NCI-H524 treated with DMSO at 0.1 percent for 48 hours (cell line): ENCODE data around the gene ARHGAP31.

Experiments
- DNase-seq: peaks from one replicate; lab custom pipeline; 2025; lab: John Stamatoyannopoulos, UW

Gene ARHGAP31

GRCh38 chr3:119443179-119443578 is 149.0 kb downstream of the ARHGAP31 start:
- no peak for DNase-seq

- no peak for DNase-seq
These were observed 150.4 kb downstream of the ARHGAP31 start for GRCh38 chr3:119444590-119444989.

DNA sequence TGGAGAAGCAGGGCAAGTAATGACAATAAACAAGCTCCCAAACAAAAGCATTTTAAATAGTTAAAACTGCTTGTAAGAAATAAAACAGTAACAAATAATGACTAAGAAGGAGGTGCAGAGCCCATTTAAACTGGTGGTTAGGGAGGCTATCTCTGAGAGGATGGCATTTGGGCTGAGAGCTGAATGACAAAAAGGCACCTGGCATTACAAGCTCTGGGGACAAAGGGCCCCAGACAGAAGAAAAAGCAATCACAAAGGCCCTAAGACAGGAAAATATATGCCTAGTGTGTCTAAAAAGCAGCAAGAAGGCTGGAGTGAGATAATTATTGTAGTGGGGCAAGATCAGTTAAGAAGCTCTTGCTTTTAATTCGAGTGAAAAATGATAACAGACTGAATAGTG is 159.6 kb downstream of the ARHGAP31 start:
- DNase-seq: no peak

DNA sequence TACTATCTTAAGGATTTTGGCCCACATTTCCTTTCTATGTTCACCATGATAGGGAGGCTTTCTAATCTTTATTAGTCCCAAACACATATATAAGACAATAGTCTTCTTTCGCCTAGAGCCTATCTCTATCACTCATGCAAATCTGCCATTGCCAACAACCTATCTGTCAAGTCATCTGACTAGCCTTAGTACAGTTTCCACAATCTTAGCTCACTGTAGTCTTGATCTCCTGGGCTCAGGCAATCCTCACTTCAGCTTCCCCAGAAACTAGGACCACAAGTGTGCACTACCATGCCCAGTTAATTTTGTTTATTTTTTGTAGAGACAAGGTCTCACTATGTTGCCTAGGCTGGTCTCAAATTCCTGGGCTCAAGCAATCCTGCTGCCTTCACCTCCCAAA is 162.3 kb downstream of the ARHGAP31 start:
- DNase-seq: no peak

- no peak for DNase-seq
These were observed 163.1 kb downstream of the ARHGAP31 start for GRCh38 chr3:119457246-119457645.

DNA sequence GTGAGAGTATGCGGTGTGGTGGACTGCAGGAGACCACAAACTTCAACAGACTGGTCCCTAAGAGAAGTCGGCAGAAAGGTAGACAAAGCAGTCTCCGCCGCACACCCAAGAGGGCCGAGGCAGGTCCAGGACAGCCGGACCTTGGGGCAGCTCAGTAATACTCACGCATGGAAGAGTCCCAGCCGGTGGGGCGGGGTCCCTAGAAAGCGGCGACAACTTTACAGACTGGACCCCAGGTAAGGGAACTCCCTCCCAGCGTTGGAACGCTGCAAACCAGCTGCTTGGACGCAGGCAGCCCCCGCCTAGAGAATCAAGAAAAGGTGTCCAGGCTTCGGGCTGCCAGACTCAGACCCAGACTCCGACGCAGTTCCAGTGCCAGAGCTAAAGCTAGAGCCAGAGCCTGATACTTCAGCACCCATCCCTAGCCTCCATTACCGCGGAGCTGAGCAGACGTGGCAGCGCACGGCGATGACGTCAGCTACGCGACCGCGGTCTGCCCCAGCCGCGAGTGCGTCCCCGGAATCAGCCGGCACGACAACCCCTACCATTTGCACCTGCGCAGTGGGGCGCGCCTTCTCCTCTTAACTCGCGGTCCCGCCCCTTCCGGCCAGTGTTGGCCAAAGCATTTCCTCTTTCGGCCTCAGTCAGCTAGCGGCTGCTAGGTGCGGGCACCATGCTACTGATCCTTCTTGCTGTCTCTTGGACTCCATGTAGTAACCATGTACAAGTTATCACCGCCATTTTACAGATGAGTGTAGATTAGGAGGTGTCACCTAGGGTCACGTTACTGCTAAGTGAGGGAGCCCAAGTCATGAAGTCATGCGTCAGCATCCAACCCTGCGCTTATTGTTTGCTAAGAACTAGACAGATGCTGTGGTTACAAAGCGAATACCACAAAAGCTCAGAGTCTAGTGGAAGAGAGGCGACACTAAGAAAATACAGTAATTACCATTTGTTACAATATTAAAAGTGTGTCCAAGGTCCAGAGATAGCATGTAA is 169.3 kb downstream of the ARHGAP31 start, which contains the start of gene TMEM39A:
TSS of gene TMEM39A (minus strand) at position 445 of the 999 bp plus-strand sequence. CDS start 1,541 bp downstream, outside the sequence.
- peak; percentile 96 for DNase-seq

GRCh38 chr3:119468041-119468440 is 173.9 kb downstream of the ARHGAP31 start:
- DNase-seq: no peak

DNA sequence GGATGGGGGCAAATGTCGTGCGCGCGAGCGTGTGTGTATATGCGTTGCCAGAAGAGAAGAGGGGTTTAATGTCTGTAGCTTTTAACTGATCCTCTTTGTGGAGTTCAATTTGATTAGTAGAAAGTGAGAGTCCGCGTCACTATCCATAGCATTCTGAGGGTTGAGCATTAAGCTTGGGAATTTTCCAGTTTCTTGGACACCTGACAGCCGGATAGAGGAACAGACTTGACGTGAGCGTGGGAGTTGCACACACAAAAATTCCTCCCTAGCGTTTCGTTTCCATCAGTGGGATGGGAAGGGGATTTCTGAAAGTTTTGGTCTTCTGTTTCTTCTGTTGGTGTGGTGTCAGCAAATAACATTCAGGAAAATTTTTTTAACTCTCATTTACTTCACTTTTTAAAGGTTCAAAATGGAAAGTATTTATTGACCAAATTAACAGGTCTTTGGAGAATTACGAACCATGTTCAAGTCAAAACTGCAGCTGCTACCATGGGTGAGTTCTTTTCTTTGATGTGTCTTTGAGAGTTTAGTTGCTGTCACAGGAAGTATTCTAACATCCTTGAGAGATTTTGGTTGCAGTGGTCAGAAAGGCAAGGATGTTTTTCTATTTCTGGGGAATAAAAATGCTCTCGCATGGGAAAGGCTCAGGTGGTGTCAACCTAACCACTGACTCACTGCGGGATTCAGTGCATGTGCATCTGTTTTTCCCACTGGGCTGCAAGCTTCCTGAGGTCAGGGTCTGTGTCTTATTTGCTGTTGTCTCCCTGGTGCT is 175.4 kb downstream of the ARHGAP31 start:
- no peak for DNase-seq
